T-helper 2 cell (primary cell): ENCODE results near the gene VAT1L.

Experiments
- DNase-seq, 5 experiments: peaks; one replicate each; pipeline versions ENCODE4 v3.0.0 to v3.0.0-alpha.2; 2012 to 2022

Gene VAT1L

GRCh38 chr16:77784441-77785372, 3.7 kb upstream of the VAT1L start:
- no peak for DNase-seq

DNA sequence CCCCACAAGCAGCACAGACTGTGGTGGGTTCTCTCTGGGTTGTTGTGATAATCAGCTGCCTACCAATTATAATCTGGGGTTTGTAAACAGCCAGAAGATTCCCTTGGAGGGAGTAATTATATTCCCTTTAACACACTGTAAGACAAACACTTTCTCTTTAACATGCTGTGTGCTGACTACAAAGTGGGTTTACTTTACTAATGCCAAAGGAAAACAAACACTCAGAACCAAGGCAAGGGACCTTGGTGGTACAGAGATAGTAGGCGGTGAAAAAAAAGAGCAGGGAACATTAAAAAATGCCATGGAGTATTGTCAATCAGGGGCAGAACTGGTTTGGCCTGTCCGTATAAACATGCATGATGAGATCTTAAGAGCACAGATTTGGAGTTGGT, 3.0 kb upstream of the VAT1L start:
- no peak for DNase-seq

GRCh38 chr16:77786186-77786847, 2.0 kb upstream of the VAT1L start:
- DNase-seq, result no peak

DNA sequence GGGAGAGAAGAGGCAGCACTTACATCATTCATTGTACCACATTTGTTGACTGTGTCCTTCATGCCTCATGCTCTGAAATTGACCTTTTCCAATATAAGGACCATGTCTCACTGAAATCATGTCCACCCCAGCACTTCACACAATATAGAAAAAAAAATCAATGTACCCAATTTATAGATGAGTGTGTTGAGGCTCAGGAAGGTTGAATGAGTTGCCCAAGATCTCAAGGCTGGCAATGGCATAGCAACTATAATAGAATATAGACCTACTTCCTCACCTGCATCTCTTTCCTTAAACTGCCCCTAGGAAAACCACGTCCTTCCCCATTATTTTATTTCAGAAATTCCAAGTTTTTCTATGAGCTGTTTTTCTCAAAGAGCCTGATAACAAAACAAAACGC, 912 bp upstream of the VAT1L start:
- DNase-seq, result no peak

DNA sequence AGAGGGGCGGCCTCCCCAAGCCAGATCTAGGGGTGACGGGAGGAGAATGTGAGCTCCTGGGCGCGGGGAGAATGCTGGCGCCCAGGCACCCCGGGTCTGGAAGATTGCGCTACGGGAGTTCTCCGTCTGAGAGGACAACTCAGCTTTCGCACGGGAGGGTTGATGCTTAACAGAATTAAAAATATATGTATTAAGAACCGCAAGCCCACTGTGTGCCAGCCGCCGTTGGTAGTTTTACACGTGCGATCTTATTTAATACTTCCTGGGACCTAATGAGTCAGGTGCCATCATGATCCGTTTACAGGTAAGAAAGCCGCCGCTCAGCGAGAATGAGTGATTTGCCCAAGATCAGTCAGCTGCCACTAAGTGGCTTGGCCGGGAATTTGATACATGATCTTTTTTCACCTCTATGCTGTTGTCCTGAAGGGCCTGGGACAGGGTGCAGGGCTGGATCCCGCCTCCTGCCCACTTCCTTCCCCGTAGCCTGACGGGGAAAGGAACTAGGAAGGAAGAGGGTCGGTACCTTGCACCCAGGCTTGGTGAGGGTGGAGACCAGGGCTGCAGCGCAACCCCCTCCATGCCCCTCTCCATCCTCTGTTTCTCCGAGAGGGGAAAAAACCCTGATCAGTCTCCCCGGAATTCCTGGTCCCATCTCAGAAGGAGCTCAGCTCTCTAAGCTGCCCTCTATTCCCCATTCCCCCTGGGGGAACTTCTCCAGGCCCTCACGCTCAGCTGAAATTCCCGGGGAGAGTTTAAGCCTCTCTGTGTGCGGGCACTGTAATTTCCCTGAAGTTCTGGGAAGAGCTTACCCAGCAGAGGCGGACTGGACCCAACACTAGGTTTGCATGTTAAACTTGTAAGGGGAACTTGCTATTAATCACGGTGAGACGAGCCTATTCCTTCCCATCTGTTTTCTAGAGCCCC, 983 bp downstream of the VAT1L start:
- DNase-seq, result no peak

- no peak for DNase-seq
Observed at GRCh38 chr16:77790009-77790372, 1.6 kb downstream of the VAT1L start.

DNA sequence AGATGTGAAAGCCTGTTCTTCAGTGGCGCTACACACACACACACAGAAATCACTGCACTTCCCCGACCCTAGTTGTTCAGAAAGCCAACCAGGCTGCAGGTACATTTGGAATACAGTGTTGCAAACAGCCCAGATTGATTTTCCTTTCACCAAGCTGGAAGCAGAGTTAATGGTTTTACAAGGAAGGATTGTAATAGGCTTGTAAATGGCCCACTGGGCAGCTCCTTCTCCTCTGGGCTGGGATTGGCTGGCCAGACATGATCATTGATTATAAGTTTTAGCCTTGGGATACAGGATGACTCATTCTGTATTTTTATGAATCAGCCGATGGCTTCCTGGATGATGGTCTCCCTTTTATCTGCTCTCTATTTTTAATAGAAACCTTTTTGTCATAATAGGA, 2.5 kb downstream of the VAT1L start:
- no peak for DNase-seq

DNA sequence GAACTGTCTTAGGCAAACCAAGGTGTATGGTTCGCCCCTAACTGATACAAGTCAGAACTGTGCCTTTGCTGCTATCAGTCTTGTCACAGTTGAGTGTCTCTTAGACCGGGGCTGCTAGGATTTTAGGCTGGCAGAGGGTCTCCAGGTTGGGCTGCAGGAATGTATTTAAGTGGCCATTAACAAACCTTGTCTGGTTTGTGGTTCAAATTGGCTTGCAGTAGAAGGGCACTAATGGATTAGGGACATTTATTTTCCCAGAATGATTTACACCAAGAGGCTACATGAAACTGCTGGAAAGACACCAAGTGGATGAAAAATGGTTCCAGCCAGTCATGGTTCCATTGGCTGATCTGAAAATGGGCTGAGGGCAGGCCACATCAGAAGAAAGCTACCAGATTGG, 5.1 kb downstream of the VAT1L start:
- no peak for DNase-seq

GRCh38 chr16:77794586-77794985, 6.2 kb downstream of the VAT1L start:
- no peak for DNase-seq

- no peak for DNase-seq
Observed at GRCh38 chr16:77801817-77802216, 13.5 kb downstream of the VAT1L start.

DNA sequence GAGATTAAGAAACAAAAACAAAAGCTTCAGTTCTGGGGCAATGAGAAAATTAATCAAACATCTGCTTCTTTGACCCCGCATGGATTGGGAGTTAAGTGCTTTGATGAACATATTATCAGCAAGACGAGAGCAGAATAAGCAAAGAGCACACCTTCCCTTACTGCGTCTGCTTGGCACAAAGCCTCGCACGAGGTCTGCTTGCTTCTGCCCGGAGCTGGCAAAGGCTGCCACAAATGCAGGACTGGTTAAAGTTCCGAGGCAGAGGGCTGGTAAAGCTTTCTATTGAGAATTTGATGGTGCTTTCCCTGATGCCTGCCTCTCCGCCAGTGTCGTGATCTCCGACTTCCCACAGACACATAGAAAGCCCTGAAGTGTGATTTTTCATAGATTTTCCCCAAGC, 17.0 kb downstream of the VAT1L start:
- DNase-seq, result no peak

DNA sequence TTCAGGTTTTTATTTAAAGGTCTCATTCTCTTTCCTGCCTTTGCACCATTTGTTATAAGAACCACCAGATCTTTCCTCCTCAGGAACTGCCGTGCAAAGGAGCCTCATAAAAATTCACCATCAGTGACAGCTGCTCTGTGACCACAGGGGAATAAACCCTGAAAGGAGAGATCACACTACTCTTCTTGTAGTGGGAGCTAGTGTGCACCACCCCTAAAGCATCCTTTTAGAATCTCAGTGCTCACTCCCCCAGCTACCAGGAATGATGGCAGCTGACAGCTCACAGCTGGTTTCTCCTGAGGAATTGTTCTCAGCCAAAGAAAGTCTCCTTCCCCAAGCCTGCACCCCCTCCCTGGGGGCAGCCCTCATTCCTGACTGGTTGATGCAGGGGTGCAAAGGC, 18.7 kb downstream of the VAT1L start:
- DNase-seq, result no peak

DNA sequence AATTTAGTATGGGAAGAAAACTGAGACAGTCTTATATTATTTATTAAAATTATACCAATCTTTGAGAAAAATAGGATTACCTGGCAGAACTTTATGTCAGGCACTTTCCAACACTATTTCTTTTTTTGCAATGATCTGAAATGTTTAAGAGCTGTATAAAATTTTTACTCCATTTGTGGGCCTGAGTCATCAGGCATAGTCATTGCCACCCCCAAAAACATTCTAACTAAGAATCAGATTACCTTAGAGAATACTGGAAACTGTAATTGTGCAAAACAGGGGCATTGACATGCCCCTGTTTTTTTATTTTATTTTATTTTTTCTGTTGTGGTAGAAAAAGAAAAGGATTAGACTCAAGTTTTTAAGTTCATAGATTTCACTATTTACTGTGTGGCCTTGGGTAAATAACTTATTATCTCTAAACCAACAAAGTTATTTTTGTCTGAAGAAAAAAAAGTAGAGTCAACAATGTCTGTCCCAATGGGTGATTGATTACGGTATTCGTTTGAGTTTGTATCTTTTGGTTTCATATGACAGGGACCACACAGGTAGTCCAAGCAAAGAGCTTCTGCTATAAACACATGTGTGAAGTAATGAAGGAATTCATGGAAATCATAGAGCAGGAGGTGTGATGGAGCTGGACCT, 24.6 kb downstream of the VAT1L start:
- DNase-seq, result no peak

DNA sequence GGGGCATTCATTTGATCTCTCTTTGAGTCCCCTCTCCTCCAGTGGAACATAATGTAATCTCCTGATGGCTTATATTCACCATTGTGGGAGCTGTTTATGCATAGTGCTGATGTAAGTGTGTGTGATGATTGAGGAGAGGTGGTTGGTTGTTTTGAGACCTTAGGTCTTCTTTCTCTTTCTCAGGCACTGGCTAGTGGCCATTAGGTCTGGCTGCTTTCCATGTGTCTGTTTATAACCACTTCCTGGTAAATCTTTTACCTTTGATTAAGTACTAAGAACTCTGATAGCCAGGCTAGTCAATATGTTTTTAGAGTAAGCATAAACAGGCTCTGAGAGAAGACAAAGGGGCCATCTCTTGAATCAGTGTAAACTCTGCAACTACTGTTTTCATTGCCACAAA, 27.9 kb downstream of the VAT1L start:
- DNase-seq, result no peak

- DNase-seq, result no peak
Observed at GRCh38 chr16:77820340-77820739, 32.0 kb downstream of the VAT1L start.

GRCh38 chr16:77822661-77823060, 34.3 kb downstream of the VAT1L start:
- no peak for DNase-seq

DNA sequence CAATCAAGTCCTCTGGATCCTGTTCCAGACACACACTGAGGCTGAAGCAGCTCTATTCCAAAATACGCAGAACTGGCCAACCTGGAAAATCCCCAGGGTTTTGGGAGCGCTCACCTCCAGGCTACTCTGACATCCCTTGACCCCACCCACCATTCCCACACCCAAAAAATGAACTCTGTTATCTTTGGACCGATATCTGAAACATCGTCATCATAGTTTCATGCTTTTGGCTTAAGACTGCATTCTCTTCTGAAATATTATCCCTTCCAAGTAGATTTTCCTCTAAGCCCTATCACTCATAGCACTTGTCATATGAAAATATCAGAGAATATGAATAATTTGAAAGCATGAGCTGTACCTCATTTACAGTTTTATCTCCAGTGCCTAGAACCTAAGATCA, 34.7 kb downstream of the VAT1L start:
- no peak for DNase-seq

DNA sequence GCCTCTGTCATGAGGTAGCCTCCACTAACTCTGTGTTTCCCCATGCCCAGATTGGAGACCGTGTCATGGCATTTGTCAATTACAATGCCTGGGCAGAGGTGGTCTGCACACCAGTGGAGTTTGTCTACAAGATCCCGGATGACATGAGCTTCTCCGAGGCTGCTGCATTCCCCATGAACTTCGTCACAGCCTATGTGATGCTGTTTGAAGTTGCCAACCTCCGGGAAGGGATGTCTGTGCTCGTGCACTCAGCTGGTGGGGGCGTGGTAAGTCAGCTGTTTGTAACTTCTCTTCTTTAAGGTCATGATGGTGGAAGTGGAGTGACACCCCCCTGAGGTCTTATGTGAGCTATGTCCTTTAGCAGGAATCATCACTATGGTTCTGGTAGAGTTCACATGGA, 36.8 kb downstream of the VAT1L start:
- no peak for DNase-seq

DNA sequence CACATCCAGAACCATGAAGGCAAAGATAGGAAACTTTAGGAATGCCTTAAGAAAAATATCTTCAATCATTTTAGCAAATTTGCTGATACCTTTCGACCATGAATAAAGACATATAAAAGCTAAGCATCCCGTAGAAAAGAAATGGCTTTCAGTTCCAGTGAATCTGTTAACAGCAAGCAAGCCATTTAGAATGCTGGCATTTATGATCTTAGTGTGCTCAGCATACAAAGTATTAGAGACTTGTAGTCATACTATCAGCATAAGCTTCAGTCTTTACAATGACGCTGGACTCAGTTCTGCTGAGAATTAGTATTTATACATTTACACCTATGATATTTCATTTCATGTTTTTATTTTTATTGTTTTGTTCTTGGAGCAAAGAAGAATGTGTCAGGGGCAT, 38.7 kb downstream of the VAT1L start:
- no peak for DNase-seq

GRCh38 chr16:77833921-77834634, 45.7 kb downstream of the VAT1L start:
- no peak for DNase-seq

- no peak for DNase-seq
Observed at GRCh38 chr16:77834635-77835540, 46.5 kb downstream of the VAT1L start.
